Measurements from ENCODE around the gene MVD. TPM values are rescaled to one million over a fixed set of nuclear protein-coding genes. Genes with fewer than 3 reads are reported as not detected.

The MVD gene
- total RNA-seq, 3 donors from 2014 or later: 17.4 to 21.3 (median 19.0) TPM

GRCh38 chr16:88654363-88655052, 8.4 kb downstream of the MVD start:
- H3K27me3 ChIP-seq: no peaks in the 10 kb centered on the region
- no peak overlapping the region for H3K4me3 ChIP-seq
- intact Hi-C loops (cut with DNase I; ENCODE audit: low total_unique reads): no loop called here
- TF ChIP-seq, protein P1, sequence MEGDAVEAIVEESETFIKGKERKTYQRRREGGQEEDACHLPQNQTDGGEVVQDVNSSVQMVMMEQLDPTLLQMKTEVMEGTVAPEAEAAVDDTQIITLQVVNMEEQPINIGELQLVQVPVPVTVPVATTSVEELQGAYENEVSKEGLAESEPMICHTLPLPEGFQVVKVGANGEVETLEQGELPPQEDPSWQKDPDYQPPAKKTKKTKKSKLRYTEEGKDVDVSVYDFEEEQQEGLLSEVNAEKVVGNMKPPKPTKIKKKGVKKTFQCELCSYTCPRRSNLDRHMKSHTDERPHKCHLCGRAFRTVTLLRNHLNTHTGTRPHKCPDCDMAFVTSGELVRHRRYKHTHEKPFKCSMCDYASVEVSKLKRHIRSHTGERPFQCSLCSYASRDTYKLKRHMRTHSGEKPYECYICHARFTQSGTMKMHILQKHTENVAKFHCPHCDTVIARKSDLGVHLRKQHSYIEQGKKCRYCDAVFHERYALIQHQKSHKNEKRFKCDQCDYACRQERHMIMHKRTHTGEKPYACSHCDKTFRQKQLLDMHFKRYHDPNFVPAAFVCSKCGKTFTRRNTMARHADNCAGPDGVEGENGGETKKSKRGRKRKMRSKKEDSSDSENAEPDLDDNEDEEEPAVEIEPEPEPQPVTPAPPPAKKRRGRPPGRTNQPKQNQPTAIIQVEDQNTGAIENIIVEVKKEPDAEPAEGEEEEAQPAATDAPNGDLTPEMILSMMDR (IDR thresholded peaks at IDR 0.05): no peak
- no peaks in the 10 kb centered on the region for H3K9me3 ChIP-seq
- DNase-seq (ENCODE audit: low spot score in 2 of 2): no peak
- no peaks in the 10 kb centered on the region for H3K36me3 ChIP-seq
- H3K27ac ChIP-seq: no peak overlapping the region
- H3K4me1 ChIP-seq: peaks cover 3% of the 10 kb centered on the region in 2 donors

DNA sequence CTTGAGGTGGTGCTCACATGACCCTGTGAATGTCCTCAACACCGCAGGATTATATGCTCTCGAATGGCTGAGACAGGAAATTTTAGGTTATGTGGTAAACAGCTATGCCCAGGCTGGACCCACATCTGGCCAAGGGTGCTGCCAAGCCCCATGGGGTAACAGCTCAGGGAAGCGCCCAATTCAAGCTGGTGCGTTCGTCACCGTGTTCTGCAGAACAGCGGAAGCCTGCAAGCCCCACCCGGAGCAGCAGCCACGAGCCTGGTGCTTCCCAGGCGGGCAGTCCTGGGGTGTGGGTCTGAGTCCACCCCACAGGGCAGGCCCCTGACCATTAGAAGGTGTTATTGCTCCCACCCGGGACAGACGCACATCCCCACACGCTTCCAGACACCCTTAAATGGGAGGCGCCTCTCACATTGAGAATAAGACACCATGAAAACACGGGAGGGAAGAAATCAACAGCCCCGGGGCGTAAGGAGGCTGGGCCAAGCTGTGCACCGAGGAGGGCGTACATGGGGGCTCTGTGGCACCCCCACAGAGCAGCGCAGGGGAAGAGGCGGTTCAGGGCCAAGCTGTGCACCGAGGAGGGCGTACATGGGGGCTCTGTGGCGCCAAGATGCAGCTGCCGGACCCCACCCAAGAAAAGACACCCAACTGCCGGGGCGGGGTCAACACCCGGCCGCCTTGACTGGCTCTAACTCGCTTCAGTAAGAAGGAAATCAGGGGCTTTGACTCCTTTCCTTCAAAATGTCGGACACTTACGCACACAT, 9.1 kb downstream of the MVD start:
- H3K4me1 ChIP-seq: peaks cover 3% of the 10 kb centered on the region in 2 donors
- no peak overlapping the region for H3K4me3 ChIP-seq
- intact Hi-C loops (cut with DNase I; ENCODE audit: low total_unique reads): no loop called here
- no peaks in the 10 kb centered on the region for H3K9me3 ChIP-seq
- H3K27ac ChIP-seq: no peak overlapping the region
- no peaks in the 10 kb centered on the region for H3K27me3 ChIP-seq
- no peak for TF ChIP-seq POLR2A (IDR thresholded peaks at IDR 0.05)
- TF ChIP-seq, protein P1 (IDR thresholded peaks at IDR 0.05): no peak
- no peak for TF ChIP-seq POLR2AphosphoS5 (IDR thresholded peaks at IDR 0.05)
- DNase-seq (ENCODE audit: low spot score in 2 of 2): no peak
- H3K36me3 ChIP-seq: no peaks in the 10 kb centered on the region

DNA sequence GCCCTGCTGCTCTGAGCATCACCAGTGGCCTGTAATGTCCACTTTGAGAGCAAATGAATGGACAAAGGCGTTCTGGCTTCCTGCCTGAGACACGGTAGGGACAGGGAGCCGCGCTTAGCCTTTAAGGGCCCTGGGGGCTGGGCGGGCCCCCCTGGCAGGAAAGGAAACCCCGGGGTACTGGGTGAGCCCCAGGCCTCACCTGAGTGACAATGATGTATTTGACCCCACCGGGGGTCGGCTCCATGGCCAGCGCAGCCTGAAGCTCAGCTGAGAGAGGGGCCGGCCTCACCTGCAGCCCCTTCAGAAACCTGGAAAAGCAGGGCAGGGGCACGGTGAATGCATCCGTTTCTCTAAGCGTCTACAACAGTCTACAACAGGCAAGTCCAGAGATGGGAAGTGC, 9.8 kb downstream of the MVD start:
- no peaks in the 10 kb centered on the region for H3K36me3 ChIP-seq

DNA sequence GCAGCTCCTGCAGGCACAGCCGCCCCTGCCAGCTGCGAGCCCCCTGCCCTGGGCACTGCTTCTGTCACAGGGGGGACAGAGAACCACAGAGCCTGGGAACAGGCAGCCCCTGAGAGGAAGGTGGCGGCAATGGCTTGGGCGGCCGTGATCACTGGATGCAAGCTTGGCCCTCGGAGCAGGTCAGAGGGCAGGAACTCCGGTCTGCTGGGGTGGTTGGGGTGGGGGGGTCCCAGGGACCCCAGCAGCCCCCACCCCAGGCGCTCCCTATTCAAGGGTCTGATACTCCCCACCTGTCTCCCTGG, 10.2 kb downstream of the MVD start:
- Histone ChIP-seq H3K27me3 (no peaks in the 10 kb centered on the region), H3K4me1 (peaks cover 3% of the 10 kb centered on the region in 2 donors), H3K27ac (no peak overlapping the region), H3K9me3 (no peaks in the 10 kb centered on the region), H3K4me3 (no peak overlapping the region), H3K36me3 (no peaks in the 10 kb centered on the region)
- intact Hi-C loops (cut with DNase I; ENCODE audit: low total_unique reads): no loop called here
- TF ChIP-seq POLR2A (IDR thresholded peaks at IDR 0.05) (no peak), POLR2AphosphoS5 (IDR thresholded peaks at IDR 0.05) (no peak)
- TF ChIP-seq, protein P1 (IDR thresholded peaks at IDR 0.05): no peak
- no peak for DNase-seq (ENCODE audit: low spot score in 2 of 2)

More for the DNA sequence above, 9.8 kb downstream of the MVD start:
- Histone ChIP-seq H3K4me1 (peaks cover 3% of the 10 kb centered on the region in 2 donors), H3K9me3 (no peaks in the 10 kb centered on the region), H3K27ac (no peak overlapping the region), H3K27me3 (no peaks in the 10 kb centered on the region), H3K4me3 (no peak overlapping the region)
- DNase-seq (ENCODE audit: low spot score in 2 of 2): no peak
- TF ChIP-seq POLR2A (IDR thresholded peaks at IDR 0.05): no peak
- TF ChIP-seq POLR2AphosphoS5 (IDR thresholded peaks at IDR 0.05): no peak
- TF ChIP-seq, protein P1 (IDR thresholded peaks at IDR 0.05): no peak
- intact Hi-C loops (cut with DNase I; ENCODE audit: low total_unique reads): no loop called here

- Histone ChIP-seq H3K27me3 (no peaks in the 10 kb centered on the region), H3K4me1 (peaks cover 3% of the 10 kb centered on the region in 2 donors), H3K36me3 (no peaks in the 10 kb centered on the region), H3K4me3 (no peak overlapping the region), H3K27ac (peak overlapping the region; percentile 48 to 71), H3K9me3 (no peaks in the 10 kb centered on the region)
- intact Hi-C loops (cut with DNase I; ENCODE audit: low total_unique reads): no loop called here
- no peak for TF ChIP-seq POLR2AphosphoS5 (IDR thresholded peaks at IDR 0.05)
- TF ChIP-seq, protein P1 (IDR thresholded peaks at IDR 0.05): no peak
- no peak for DNase-seq (ENCODE audit: low spot score in 2 of 2)
These were observed 10.7 kb downstream of the MVD start for GRCh38 chr16:88651989-88652761.

Data from breast epithelium (tissue), 4 donors.